Measurements from ENCODE around the gene MMP7. TPM values are rescaled to one million over a fixed set of nuclear protein-coding genes. Genes with fewer than 3 reads are reported as not detected.

MMP7 gene
- total RNA-seq, 4 donors from 2014 or later: not detected

GRCh38 chr11:102538932-102539331 lies 8.4 kb upstream of the MMP7 start:
- no peaks in the 10 kb centered on the region for H3K9me3 ChIP-seq
- DNase-seq (no peak), ATAC-seq (no peak)
- in situ Hi-C loops (cut with MboI; ENCODE audit: low sequenced_read_pairs in 4 of 4): no loop called here
- intact Hi-C loops (cut with DNase I; ENCODE audit: low total_unique reads): no loop called here
- no peak overlapping the region for H3K4me3 ChIP-seq
- H3K27ac ChIP-seq: no peak overlapping the region
- no peaks in the 10 kb centered on the region for H3K36me3 ChIP-seq
- H3K4me1 ChIP-seq: no peaks in the 10 kb centered on the region
- no peaks in the 10 kb centered on the region for H3K27me3 ChIP-seq
- TF ChIP-seq, protein P1, sequence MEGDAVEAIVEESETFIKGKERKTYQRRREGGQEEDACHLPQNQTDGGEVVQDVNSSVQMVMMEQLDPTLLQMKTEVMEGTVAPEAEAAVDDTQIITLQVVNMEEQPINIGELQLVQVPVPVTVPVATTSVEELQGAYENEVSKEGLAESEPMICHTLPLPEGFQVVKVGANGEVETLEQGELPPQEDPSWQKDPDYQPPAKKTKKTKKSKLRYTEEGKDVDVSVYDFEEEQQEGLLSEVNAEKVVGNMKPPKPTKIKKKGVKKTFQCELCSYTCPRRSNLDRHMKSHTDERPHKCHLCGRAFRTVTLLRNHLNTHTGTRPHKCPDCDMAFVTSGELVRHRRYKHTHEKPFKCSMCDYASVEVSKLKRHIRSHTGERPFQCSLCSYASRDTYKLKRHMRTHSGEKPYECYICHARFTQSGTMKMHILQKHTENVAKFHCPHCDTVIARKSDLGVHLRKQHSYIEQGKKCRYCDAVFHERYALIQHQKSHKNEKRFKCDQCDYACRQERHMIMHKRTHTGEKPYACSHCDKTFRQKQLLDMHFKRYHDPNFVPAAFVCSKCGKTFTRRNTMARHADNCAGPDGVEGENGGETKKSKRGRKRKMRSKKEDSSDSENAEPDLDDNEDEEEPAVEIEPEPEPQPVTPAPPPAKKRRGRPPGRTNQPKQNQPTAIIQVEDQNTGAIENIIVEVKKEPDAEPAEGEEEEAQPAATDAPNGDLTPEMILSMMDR (IDR thresholded peaks at IDR 0.05 in 4 of 5, conservative IDR thresholded peaks at IDR 0.05 in 1 of 5): no peak
- no peak for TF ChIP-seq POLR2A (IDR thresholded peaks at IDR 0.05)

- Histone ChIP-seq H3K9me3 (no peaks in the 10 kb centered on the region), H3K36me3 (no peaks in the 10 kb centered on the region), H3K27me3 (no peaks in the 10 kb centered on the region), H3K27ac (no peak overlapping the region), H3K4me1 (no peaks in the 10 kb centered on the region), H3K4me3 (no peak overlapping the region)
- in situ Hi-C loops (cut with MboI; ENCODE audit: low sequenced_read_pairs in 4 of 4) (no loop called here), intact Hi-C loops (cut with DNase I; ENCODE audit: low total_unique reads) (no loop called here)
- DNase-seq (no peak), ATAC-seq (no peak)
- TF ChIP-seq POLR2A (IDR thresholded peaks at IDR 0.05): no peak
- TF ChIP-seq, protein P1 (IDR thresholded peaks at IDR 0.05 in 4 of 5, conservative IDR thresholded peaks at IDR 0.05 in 1 of 5): no peak
These were observed 3.8 kb upstream of the MMP7 start for GRCh38 chr11:102534261-102534872.

- intact Hi-C loops (cut with DNase I; ENCODE audit: low total_unique reads): no loop called here
- TF ChIP-seq, protein P1 (IDR thresholded peaks at IDR 0.05 in 4 of 5, conservative IDR thresholded peaks at IDR 0.05 in 1 of 5): no peak
- TF ChIP-seq POLR2A (IDR thresholded peaks at IDR 0.05): no peak
- Histone ChIP-seq H3K27ac (no peak overlapping the region), H3K27me3 (no peaks in the 10 kb centered on the region), H3K4me1 (no peaks in the 10 kb centered on the region), H3K36me3 (no peaks in the 10 kb centered on the region), H3K9me3 (no peaks in the 10 kb centered on the region), H3K4me3 (no peak overlapping the region)
- ATAC-seq (no peak), DNase-seq (no peak)
- in situ Hi-C loops (cut with MboI; ENCODE audit: low sequenced_read_pairs in 4 of 4): no loop called here
These were observed 1.9 kb downstream of the MMP7 start for GRCh38 chr11:102528618-102529017.

DNA sequence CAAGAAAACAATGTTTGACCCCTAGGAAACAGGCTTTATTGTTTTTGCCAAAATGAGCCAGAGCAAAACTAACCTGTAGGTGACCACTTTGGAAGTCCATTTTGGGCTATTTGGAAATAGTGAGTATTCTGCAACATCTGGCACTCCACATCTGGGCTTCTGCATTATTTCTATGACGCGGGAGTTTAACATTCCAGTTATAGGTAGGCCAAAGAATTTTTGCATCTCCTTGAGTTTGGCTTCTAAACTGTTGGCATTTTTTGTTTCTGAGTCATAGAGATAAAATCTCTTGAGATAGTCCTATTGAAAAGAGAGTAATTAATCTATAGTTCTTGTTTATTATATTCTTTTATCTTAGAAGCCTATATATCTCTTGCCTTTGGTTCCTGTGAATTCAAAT lies 2.9 kb downstream of the MMP7 start:
- in situ Hi-C loops (cut with MboI; ENCODE audit: low sequenced_read_pairs in 4 of 4) (no loop called here), intact Hi-C loops (cut with DNase I; ENCODE audit: low total_unique reads) (no loop called here)
- H3K9me3 ChIP-seq: no peaks in the 10 kb centered on the region
- ATAC-seq (no peak), DNase-seq (no peak)
- H3K4me1 ChIP-seq: no peaks in the 10 kb centered on the region
- TF ChIP-seq, protein P1 (IDR thresholded peaks at IDR 0.05 in 4 of 5, conservative IDR thresholded peaks at IDR 0.05 in 1 of 5): no peak
- no peak for TF ChIP-seq POLR2A (IDR thresholded peaks at IDR 0.05)
- H3K27me3 ChIP-seq: no peaks in the 10 kb centered on the region
- no peaks in the 10 kb centered on the region for H3K36me3 ChIP-seq
- H3K27ac ChIP-seq: no peak overlapping the region
- no peak overlapping the region for H3K4me3 ChIP-seq

DNA sequence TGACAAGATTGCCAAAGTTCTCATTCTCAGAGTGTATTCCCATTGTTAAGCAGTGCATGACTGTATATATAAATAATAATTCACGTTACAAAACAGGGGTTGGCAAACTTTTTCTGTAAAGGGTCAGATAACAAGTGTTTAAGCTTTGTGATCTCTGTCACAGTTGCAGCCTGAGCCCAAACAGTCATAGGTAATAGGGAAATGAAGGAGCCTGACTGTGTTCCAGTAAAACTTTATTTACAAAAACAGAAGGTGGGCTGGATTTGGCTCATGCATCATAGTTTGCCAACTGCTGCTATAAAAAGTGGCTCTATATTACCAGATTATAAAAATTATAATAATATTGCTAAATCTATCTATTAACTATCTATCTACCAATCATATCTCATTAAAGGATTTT lies 3.5 kb downstream of the MMP7 start:
- Histone ChIP-seq H3K27me3 (no peaks in the 10 kb centered on the region), H3K36me3 (no peaks in the 10 kb centered on the region), H3K9me3 (no peaks in the 10 kb centered on the region), H3K27ac (no peak overlapping the region), H3K4me1 (no peaks in the 10 kb centered on the region), H3K4me3 (no peak overlapping the region)
- DNase-seq (no peak), ATAC-seq (no peak)
- in situ Hi-C loops (cut with MboI; ENCODE audit: low sequenced_read_pairs in 4 of 4): no loop called here
- no peak for TF ChIP-seq POLR2A (IDR thresholded peaks at IDR 0.05)
- TF ChIP-seq, protein P1 (IDR thresholded peaks at IDR 0.05 in 4 of 5, conservative IDR thresholded peaks at IDR 0.05 in 1 of 5): no peak
- intact Hi-C loops (cut with DNase I; ENCODE audit: low total_unique reads): no loop called here

All from gastrocnemius medialis (tissue), 4 donors.